Measurements from ENCODE around the gene RAPGEF4. TPM values are rescaled to one million over a fixed set of nuclear protein-coding genes. Genes with fewer than 3 reads are reported as not detected.

RAPGEF4 gene
- total and polyA plus RNA-seq, 4 donors: 6.4 to 33.5 (median 8.6) TPM

DNA sequence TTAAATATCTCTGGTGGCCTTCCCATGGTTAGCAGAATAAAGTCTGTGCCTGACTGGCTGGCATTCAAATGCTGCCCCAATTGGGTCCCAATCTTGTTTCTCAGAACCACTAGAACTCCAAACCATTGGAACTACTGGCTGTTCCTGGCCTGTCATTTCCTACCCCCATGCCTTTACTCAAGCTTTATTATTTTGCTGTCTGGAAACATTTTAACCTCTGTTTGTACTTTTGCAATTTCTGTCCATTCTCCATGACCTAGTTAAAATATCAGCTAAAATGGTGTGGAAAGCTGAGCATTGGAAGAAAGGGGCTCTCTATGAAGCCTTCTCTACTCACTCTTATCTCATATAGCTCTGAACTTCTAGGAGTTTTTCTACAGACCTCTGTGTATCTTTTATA is 38.7 kb downstream of the RAPGEF4 start:
- ATAC-seq (ENCODE audit: insufficient read depth, low FRiP score): no peak

DNA sequence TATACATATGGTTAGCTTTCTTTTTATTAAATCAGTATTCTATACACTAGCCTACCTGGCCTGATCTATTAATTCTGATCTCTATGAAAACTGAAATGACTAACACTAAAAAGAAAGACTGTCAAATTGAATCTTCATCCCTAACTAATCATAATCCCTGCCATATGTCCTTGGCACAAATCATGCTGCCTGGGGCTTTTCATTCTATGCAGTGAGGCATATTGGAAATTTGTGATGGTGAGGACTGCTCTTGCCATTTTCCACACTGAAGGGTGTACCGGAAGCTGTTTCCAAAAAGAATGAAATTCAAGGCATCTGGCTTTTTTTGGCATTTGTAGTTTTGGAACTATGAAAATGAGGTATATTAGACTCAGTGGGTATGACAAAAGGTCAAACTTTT is 39.7 kb downstream of the RAPGEF4 start:
- Histone ChIP-seq H3K9me3 (ENCODE audit: control insufficient read depth in 4 of 4, insufficient read depth in 3 of 4, low read length in 3 of 4) (no peaks in the 10 kb centered on the region), H3K36me3 (ENCODE audit: control insufficient read depth in 4 of 4, insufficient read depth in 4 of 4, low read length in 4 of 4) (no peaks in the 10 kb centered on the region), H3K9ac (ENCODE audit: insufficient read depth in 1 of 2, low read length in 2 of 2) (no peak overlapping the region), H3K27me3 (ENCODE audit: control insufficient read depth in 3 of 3, insufficient read depth in 3 of 3, low read length in 2 of 3) (peaks cover 0 to 2% (median 0%) of the 10 kb centered on the region in 3 donors), H3K27ac (ENCODE audit: low read depth in 1 of 2, low read length in 1 of 2) (no peak overlapping the region), H3K4me3 (no peak overlapping the region), H3K4me1 (ENCODE audit: control insufficient read depth in 5 of 5, insufficient read depth in 5 of 5, low read length in 5 of 5) (no peaks in the 10 kb centered on the region)
- no peak for ATAC-seq (ENCODE audit: insufficient read depth, low FRiP score)
- no peak for DNase-seq
- TF ChIP-seq, protein P1, sequence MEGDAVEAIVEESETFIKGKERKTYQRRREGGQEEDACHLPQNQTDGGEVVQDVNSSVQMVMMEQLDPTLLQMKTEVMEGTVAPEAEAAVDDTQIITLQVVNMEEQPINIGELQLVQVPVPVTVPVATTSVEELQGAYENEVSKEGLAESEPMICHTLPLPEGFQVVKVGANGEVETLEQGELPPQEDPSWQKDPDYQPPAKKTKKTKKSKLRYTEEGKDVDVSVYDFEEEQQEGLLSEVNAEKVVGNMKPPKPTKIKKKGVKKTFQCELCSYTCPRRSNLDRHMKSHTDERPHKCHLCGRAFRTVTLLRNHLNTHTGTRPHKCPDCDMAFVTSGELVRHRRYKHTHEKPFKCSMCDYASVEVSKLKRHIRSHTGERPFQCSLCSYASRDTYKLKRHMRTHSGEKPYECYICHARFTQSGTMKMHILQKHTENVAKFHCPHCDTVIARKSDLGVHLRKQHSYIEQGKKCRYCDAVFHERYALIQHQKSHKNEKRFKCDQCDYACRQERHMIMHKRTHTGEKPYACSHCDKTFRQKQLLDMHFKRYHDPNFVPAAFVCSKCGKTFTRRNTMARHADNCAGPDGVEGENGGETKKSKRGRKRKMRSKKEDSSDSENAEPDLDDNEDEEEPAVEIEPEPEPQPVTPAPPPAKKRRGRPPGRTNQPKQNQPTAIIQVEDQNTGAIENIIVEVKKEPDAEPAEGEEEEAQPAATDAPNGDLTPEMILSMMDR (IDR thresholded peaks at IDR 0.05; ENCODE audit: control extremely low read depth, extremely low read depth): no peak
- 96 to 100% methylated on average over 1 of the region's 1 CpG for WGBS, 2 donors

More for the DNA sequence above, 38.7 kb downstream of the RAPGEF4 start:
- no peak overlapping the region for H3K4me3 ChIP-seq
- H3K4me1 ChIP-seq (ENCODE audit: control insufficient read depth in 5 of 5, insufficient read depth in 5 of 5, low read length in 5 of 5): no peaks in the 10 kb centered on the region
- no peak overlapping the region for H3K27ac ChIP-seq (ENCODE audit: low read depth in 1 of 2, low read length in 1 of 2)
- no peak overlapping the region for H3K9ac ChIP-seq (ENCODE audit: insufficient read depth in 1 of 2, low read length in 2 of 2)
- TF ChIP-seq, protein P1 (IDR thresholded peaks at IDR 0.05; ENCODE audit: control extremely low read depth, extremely low read depth): no peak
- H3K27me3 ChIP-seq (ENCODE audit: control insufficient read depth in 3 of 3, insufficient read depth in 3 of 3, low read length in 2 of 3): peaks cover 0 to 2% (median 0%) of the 10 kb centered on the region in 3 donors
- H3K36me3 ChIP-seq (ENCODE audit: control insufficient read depth in 4 of 4, insufficient read depth in 4 of 4, low read length in 4 of 4): no peaks in the 10 kb centered on the region
- H3K9me3 ChIP-seq (ENCODE audit: control insufficient read depth in 4 of 4, insufficient read depth in 3 of 4, low read length in 3 of 4): no peaks in the 10 kb centered on the region
- DNase-seq: no peak

DNA sequence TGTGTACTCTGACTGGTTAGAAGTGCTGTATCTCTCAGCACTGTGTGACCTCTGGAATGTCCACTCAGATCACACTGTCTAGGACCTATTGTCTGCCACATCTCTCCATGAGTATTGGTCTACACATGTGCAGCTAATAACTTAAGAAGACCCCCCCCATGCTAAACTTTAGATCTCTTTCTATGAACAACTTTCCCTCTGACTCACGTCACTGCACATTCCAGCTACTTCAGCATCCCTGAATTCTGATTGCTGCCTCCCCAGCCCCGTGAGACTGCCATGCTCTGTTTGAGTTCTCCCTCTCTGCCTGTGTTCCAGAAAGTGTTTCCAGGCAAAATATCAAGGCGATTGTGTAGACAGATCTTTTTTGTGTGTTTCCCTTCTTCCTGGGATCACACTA is 41.8 kb downstream of the RAPGEF4 start:
- TF ChIP-seq, protein P1 (IDR thresholded peaks at IDR 0.05; ENCODE audit: control extremely low read depth, extremely low read depth): no peak
- H3K4me1 ChIP-seq (ENCODE audit: control insufficient read depth in 5 of 5, insufficient read depth in 5 of 5, low read length in 5 of 5): no peaks in the 10 kb centered on the region
- no peak overlapping the region for H3K4me3 ChIP-seq
- no peak for ATAC-seq (ENCODE audit: insufficient read depth, low FRiP score)
- H3K27me3 ChIP-seq (ENCODE audit: control insufficient read depth in 3 of 3, insufficient read depth in 3 of 3, low read length in 2 of 3): peaks cover 0 to 2% (median 0%) of the 10 kb centered on the region in 3 donors
- WGBS, 2 donors: 87 to 94% methylated on average over 3 of the region's 3 CpGs
- no peak for DNase-seq
- no peak overlapping the region for H3K27ac ChIP-seq (ENCODE audit: low read depth in 1 of 2, low read length in 1 of 2)
- no peaks in the 10 kb centered on the region for H3K36me3 ChIP-seq (ENCODE audit: control insufficient read depth in 4 of 4, insufficient read depth in 4 of 4, low read length in 4 of 4)
- no peak overlapping the region for H3K9ac ChIP-seq (ENCODE audit: insufficient read depth in 1 of 2, low read length in 2 of 2)
- H3K9me3 ChIP-seq (ENCODE audit: control insufficient read depth in 4 of 4, insufficient read depth in 3 of 4, low read length in 3 of 4): no peaks in the 10 kb centered on the region

DNA sequence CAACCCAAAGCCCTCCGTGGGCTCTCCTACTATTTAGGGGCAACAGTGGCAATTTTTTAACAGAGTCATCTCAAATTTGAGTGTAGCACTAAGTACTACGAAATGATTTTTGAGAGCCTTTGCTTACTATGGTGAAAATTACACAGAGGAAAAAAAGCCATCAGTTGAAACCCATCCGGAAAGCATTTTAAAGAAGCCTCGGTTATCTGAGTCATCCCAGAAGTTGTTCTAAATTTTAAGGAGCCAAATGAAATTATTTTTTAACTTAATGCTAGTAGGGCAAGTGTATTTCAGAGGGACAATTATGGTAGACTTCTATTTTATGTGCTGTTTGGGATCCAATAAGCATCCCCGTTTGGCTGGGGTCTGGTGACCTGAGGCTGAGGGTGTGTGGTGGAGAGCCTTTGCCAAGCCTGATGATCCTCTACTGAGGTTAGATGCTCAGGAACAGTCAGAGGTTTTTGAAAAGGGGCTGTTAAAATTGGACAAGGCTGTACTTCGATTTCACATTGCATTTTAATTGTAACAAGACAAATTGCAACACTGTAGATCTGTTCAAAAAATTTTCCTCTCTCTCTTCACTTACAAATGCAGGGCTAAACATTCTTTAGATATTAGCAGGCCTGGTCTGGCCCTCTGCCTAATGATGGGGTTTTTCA is 47.0 kb downstream of the RAPGEF4 start:
- WGBS, 2 donors: 84 to 86% methylated on average over 6 of the region's 6 CpGs
- no peak overlapping the region for H3K9ac ChIP-seq (ENCODE audit: insufficient read depth in 1 of 2, low read length in 2 of 2)
- no peak overlapping the region for H3K27ac ChIP-seq (ENCODE audit: low read depth in 1 of 2, low read length in 1 of 2)
- no peaks in the 10 kb centered on the region for H3K27me3 ChIP-seq (ENCODE audit: control insufficient read depth in 3 of 3, insufficient read depth in 3 of 3, low read length in 2 of 3)
- no peaks in the 10 kb centered on the region for H3K9me3 ChIP-seq (ENCODE audit: control insufficient read depth in 4 of 4, insufficient read depth in 3 of 4, low read length in 3 of 4)
- peaks cover 0 to 10% (median 7%) of the 10 kb centered on the region in 5 donors for H3K4me1 ChIP-seq (ENCODE audit: control insufficient read depth in 5 of 5, insufficient read depth in 5 of 5, low read length in 5 of 5)
- no peak for ATAC-seq (ENCODE audit: insufficient read depth, low FRiP score)
- no peaks in the 10 kb centered on the region for H3K36me3 ChIP-seq (ENCODE audit: control insufficient read depth in 4 of 4, insufficient read depth in 4 of 4, low read length in 4 of 4)
- no peak overlapping the region for H3K4me3 ChIP-seq
- TF ChIP-seq, protein P1 (IDR thresholded peaks at IDR 0.05; ENCODE audit: control extremely low read depth, extremely low read depth): no peak
- peak; percentile 37 to 59 (median 49) for DNase-seq
